IPS-NIHi7 (cell line): Measurements from ENCODE around the gene ROR1.
"Not testable (repeated sequence)": the region's sequence is repeated elsewhere in the genome, so short reads cannot be mapped to it uniquely, and the experiment has no call there.

Source experiments
- DNase-seq: peaks from one replicate; pipeline ENCODE4 v3.0.0; 2012; ENCODE audit warnings: mixed read lengths; ENCODE audit errors: extremely low spot score

ROR1 gene

DNA sequence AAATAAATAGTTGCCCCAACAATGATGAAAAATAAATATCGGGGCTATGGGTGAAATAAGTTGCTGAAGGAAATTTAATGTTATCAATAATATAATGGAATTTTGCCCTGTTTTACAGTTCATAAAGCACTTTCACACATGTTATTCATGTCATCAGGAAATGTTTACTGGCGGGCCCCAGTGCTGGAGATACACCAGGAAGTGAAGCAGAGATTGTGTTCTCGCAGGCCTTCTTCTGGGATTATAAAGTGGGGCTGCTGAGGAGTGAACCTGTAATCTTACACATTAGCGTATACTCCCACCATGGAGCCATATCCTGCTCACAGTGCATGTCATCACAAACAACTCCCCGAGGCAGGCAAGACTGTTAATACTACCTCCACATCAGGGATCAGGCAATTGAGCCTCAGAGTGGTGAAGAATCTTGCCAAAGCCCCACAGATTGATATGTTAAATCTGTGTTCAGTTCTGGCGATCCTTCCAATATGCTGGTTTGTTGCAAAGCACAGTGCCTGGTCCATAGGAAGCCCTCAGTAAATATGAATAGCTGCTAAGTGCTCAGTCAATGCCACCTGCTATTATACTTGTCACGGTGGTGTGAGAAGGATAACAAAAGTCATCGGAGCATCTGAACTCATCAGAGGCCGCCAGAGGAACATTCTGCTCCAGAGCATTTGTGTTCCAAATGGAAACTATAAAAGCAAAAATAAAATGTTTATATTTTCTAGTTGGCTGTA is 325.2 kb downstream of the ROR1 start:
- no peak for DNase-seq

DNA sequence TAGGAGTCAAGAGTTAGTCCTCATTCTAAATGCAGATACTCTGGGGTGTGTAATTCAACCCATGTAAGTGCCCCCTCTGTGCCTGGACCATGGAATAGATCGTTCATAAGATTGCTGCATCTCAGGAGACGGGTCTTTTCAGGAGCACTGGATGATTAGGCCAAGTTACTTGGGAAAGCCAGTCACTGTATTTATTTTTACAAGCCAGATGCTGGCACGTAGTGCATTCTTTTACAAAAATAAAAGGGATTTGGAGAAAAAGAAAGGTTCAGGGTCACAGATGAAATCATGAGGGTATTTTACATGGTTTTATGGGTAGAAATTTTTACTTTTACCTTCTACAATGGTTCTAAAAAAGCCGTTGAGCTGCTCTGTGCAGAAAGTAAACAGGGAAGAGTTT is 327.0 kb downstream of the ROR1 start:
- DNase-seq, result no peak

DNA sequence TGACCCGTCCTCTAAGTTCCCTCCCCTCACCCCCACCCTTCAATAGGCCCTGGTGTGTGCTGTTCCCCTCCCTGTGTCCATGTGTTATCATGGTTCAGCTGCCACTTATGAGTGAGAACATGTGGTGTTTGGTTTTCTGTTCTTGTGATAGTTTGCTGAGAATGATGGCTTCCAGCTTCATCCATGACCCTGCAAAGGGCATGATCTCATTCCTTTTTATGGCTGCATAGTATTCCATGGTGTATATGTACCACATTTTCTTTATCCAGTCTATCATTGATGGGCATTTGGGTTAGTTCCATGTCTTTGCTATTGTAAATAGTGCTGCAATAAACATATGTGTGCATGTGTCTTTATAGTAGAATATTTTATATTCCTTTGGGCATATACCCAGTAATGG is 330.8 kb downstream of the ROR1 start:
- not testable (repeated sequence) for DNase-seq

DNA sequence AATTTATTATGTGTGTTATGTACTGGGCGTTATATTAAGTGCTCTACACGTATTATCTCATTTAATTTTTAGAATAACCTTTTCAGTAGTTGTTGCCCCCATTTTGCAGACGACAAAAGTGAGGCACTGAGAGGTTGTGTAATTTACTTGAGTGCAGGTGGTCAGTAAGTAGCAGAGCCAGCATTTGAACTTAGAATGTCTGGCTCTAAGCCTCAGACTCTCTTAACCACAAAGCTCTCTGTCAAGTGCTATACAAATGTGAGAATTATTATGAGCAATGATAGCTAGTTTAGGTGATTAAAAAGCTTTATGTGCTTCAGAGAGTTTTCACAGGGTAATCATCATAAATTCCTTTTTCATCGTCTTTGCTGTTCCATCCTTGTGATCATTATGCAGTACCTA is 333.3 kb downstream of the ROR1 start:
- no peak for DNase-seq

DNA sequence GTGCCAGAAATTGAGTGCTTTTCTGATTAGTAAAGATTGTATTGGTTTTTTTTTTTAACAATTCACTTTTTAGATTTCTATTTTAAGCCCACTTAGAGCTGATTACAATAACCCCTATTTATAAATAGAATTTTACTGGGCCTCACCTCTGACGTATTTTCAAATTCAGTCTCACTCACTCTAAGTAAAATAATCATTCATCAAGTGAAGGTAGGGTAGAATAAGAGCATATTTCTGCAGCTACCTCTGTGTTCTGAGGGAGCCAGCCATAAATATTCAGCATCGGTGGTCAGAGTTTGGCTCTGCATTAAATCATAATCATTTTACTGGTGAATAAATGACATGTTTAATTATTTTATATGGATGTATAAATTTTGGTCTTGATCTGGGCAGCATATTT is 333.8 kb downstream of the ROR1 start:
- no peak for DNase-seq

DNA sequence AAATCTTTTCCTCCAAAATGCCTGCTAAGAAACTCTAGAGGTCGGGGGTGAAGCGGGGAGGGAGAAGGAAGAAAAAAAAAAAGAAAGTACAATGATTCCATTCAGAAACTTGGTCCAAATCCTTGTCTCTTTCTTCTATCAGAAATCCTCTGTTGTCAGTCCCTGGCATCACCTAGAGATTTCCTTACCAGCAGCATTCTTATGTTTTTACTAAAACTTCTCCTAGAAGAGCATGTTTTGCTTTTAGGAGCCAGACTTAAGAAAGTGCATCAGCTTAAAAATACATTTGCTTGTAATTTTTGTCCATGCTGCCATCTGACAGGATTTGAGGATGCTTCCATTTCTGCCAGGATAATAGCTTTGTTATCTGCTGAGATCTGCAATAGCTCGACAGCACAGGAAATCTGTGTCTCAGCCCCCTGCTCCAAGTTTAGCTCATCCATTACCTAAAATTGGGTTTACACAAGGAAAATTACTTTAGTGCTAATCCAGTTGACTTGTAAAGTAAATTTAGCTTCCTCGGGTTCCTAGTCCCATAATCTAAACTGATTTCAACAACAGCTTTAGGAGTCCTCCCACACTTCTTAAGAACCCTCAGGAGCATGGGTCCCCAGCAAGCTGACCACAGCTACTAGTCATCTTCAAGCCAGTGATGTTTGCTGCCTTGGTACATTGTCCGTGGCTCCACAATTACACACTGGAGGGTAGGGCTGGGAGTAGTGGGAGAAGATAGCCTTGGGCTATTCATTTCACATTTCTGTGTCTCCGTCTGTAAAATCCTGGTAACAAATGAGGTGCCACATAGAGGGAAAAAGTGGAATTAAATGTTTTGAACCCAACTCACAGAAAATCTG is 337.3 kb downstream of the ROR1 start:
- no peak for DNase-seq

DNA sequence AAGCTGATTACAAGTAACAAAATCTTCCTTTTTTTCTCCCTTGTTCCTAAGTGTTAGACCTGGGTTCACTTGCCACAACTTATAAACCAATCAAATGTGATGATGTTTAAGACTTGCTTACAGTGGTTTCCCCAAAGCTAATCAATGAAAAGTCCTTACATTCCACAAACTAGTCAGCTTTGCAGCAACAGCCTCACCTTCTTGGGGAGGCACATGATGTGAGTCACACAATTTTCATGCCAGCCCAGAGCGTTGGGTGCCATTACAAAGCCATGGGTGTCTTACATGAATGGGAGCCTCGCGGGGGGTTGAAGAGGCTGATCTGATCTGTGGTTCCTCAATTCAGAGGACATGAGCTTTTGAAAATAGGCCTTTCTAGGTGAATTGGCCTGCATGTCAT is 338.0 kb downstream of the ROR1 start:
- DNase-seq, result no peak

DNA sequence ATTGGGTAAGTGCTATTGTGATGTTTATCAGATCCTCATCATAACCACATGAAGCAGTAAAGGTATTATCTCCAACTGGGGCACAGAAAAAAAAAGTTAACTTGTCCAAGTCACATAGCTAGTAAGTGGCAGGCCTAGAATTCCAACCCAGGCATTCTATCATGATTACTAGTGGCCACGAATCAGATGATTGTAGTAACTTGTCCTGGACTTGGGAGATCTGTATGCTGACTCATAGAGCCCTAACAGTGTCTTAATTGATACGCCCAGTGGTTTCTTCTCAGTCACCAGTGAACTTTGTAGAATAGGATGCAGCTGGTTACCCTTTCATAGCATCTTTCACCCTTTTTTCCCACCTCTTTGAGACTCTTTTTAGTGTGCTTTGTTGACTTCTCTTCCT is 338.5 kb downstream of the ROR1 start:
- no peak for DNase-seq

DNA sequence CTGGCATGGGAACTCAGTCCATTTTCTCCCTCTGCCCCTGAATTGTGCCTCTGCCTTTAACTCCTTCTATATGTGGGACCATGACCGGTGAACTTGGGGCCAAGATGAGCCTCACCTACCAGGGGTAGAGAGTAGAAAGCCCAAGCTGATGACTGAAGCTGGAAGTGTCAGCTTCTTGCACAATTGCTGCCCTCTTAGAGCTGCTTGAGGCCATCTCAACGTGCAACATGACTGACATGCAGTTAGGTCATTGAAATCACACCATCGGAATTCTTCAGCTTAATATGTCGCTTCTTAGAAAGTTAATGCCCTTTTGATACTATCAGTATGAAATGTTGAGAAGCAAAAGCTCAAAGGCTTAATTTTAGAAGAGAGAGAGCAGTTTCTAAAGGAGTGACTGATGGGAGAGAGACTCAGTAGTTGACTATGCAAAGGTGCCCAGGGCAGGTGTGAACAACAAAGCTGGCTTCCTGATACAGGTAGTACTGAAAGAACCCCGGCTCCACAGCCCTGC is 340.3 kb downstream of the ROR1 start:
- no peak for DNase-seq

DNA sequence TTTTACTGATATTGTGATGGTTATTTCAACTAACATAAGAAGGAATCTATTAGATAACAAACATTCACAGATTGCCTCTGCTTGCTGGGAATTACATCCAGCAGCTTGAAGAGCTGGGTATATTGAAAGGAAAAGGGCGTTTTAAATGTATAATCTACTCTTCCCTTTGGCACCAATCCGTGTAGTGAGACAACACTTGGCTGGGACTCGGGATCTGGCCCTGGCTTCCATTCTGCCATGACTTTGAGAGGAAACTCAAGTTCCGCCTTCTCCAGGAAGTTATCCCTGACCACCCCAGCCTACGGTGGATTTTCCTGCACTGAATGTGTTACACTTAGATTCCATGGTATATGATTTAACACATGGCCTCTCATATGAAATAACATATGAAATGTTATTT is 342.7 kb downstream of the ROR1 start:
- DNase-seq, result no peak

DNA sequence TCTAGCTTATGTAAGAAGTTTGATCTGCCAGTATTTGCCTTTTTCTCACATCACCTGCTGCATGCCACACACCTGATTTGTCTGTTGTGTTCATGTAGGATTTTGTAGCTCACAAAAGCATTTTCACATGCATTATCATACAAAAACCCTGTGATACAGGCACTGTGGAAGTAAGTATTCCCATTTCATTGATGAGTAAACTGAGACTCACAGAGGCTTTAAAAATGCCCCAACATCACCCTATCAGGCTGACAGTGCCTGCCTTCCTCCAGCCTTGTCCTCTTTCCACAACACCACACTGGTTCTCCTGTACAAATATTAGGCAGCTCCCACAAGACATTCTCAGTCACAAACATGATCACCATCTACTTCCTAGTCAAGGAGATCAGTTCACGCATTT is 343.7 kb downstream of the ROR1 start:
- no peak for DNase-seq

DNA sequence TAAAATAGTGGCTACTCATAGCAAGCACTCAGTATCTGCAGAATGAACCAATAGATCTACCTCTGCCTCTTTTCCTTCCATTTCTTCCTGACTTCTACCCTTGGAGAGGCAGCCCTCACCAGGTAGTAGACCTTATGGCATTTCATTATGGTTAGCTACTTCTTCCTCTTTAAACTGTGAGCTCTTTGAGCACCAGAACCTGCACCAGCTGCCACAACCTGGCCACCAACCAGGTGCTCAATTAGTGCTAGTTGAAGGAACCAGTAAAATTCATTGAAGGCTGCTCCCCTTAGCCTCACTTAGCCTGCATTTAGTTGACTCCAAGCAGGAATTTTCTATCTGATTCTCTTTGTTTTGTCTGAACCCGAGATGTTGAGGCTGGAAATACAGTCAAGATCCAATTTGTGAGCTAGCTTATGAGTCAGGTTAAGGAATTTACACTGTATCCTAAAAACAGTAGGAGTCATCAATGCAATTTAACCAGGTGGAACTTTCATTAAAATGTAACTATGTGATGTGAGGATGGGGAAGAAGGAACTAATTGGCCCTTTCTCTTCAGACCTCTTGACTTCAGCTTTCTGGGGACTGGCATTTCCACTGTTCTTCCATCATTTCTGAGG is 348.1 kb downstream of the ROR1 start:
- DNase-seq, result no peak

DNA sequence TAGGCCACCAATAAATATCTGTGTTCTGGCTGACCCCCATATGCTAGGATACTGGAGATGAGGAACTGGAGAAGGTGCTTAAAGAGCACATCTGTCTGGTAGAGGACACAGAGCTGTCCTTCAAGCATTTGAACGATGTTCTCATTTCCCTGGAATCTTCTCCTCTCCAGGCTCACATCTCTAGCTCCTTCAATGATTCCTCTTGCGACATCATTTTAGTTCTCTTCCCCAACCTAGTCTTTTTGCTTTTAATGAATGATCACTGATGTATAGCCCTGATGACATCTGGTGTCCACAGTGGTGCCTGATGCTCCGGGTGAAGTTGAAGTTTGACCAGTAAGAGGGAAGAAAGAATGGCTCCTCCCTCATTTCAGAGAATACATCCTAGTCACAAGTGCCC is 348.8 kb downstream of the ROR1 start:
- no peak for DNase-seq

DNA sequence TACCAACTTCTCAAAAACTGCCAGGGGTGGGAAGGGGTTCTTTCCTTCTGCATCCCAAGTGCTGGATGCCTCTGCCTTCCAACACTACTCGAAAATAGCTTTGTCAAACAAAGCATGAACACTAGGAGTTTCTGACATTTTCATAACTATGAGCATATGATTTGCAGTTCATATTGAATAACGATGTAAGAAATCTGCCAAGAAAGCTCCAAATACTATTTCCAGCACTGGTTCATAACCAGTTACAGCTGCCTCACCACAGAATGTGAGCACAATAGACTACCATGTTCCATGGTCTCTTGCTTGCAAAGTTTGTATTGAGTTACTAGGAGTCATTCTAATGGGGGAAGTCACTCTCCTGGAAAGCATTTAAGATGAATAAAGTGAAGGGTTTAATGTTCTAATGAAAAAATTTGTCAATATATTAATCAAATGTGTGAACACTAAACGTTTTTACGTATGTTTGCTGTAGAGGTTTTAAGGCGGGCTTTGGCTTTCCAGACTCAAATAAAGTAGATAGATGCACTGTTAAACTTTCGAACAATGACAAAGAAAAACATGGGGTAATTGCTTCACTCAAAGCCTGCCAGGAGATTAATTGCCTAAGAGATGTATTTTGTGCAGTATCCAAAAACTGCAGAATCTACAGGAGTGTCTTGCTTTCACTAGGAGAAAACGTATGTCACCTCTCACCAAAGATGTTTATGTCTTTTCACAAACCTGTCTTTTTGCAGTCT is 351.1 kb downstream of the ROR1 start:
- DNase-seq, result no peak

DNA sequence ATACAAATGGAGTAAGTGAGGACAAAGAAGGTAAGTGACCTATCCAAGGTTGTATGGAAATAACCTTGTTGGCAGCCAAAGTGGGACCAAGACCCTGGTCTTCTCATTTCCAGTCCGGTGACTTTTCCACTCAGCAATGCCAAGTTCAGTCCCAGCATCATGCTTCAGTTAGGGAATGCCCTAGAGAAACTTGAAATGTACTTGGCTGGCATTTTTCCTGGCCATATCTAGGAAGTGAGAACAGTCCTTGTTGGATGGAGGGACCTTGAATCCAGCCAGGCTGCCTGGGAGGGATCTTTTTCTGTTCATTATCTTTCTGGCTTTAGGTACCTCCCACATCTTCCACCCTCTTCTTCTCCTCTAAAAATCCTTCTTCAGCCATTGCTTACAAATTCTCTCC is 352.8 kb downstream of the ROR1 start:
- no peak for DNase-seq

DNA sequence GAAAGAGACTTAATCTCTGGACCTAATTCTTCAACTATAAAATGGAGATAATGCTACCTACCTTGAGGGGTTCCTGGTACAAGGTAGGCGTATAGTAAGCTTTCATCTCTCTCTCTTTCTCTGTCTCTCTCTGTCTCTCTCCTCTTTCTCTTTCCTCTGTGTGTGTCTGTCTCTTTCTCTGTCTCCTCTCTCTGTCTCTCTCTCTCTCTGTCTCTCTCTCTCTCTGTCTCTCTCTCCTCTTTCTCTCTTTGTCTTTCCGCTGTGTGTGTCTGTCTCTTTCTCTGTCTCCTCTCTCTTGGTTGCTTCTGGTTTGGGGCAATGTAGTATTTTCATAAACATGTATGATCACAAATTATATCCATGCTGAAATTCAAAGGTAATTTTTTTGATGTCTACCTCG is 353.5 kb downstream of the ROR1 start:
- DNase-seq, result no peak

DNA sequence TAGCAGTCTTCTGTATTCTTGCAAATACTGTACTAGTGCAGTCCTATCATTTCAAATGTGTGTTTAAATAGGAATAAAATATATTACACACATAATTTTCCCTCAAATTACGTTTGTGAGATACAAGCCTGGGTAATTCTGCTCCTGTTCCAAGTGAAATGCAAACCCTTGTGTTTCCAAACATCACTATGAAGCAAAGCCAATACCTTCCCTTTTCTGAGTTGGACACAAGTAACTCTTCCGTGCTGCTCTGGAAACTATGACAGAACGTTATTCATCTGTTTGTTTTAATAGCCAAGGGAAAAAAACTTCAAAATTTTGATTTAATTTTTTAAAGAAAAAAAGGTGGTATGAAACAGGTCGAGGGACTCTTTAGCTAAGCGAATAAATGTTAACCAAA is 355.9 kb downstream of the ROR1 start:
- DNase-seq, result no peak

DNA sequence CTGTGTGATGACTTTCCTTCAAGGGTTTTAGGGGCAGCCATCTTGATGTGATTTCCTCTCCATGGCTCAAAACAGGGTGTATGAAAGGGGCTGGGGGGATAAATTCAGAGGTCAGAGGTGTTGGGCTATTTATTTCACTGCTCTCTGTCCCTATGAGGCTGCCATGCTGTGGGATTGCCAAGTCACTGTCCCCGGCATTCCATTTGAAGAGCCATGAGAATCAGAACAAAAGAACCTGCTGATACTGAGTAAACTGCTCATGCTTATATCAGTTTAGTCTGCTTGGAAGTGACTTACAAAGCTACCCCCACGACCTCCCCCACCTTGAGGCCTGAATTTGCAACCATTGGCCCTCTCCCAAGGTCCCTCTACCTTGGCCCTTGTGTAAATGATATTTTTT is 357.3 kb downstream of the ROR1 start:
- no peak for DNase-seq

DNA sequence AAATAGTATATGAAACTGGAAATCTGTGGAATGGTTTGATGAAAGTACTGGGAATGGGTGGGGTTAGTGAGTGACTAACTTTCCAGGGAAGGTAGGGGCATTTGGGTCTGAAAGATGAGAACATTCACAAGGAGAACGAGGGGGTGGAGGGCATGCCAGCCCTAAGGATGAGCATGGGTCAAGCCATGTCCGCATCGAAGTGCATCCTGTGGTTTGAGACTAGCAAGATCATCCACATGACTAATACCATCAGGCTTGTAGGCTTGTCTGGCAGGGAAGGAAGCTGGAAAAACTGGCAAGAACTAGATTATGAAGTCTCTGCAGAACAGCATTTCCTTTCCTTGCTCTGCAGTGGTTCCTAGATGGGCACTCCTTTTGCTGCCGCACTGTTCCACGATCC is 359.2 kb downstream of the ROR1 start:
- DNase-seq, result no peak

DNA sequence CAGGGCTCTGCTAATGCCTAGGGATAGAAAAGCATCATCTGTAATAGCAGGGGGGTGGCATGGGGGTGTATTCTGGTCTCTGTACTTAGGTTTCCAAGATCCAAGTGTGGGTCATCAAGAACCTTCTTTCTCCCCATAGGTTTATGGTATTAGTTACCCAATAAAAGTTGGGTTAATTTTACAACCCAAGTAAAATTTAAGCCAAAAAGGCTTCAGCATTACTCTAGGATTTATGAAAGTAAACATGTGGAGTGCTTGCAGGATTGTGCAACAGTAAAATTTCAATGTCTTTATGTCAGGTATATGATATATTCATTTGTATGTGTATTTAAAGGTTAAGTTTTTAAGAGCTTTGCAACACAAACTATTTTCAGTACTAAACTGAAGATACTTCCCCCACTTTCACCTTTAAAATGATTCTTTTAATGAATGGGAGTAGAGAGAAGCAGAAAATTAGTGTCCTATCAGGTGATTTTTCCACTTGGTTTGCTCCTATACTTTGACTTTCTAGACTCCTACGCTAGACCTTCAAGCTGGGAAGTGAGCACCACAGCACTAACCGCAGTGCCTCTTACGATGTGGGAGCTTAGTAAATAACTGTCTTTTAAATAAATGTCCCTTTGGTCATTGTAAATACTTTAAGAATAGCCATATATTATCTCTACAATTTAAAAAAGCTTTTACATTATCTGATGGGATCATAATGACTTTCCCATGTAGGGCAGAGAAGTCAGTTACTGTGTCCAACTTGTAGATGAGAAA is 361.8 kb downstream of the ROR1 start:
- DNase-seq, result no peak

DNA sequence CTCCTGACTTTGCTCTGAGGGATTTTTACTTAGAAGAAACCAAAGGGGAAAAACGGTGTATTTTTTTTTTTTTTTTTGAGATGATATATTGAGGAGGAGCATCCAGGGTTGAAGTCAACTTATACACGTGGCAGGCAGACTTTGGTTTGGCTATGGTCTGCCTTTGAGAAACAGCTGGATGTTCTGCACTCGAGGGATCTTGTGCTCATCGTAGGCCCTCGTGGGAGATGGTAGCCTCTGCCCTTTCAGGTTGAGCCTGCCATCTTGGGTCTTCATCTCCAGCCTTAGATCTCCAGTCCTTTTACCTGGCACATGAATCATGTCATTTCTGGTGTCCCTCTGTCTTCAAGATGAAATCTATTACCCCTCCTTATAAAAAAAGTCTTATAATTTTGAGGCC is 362.5 kb downstream of the ROR1 start:
- DNase-seq, result no peak
